ENCODE results near the gene DIP2A. TPM values are rescaled to one million over a fixed set of nuclear protein-coding genes. Genes with fewer than 3 reads are reported as not detected.

The DIP2A gene, protein sequence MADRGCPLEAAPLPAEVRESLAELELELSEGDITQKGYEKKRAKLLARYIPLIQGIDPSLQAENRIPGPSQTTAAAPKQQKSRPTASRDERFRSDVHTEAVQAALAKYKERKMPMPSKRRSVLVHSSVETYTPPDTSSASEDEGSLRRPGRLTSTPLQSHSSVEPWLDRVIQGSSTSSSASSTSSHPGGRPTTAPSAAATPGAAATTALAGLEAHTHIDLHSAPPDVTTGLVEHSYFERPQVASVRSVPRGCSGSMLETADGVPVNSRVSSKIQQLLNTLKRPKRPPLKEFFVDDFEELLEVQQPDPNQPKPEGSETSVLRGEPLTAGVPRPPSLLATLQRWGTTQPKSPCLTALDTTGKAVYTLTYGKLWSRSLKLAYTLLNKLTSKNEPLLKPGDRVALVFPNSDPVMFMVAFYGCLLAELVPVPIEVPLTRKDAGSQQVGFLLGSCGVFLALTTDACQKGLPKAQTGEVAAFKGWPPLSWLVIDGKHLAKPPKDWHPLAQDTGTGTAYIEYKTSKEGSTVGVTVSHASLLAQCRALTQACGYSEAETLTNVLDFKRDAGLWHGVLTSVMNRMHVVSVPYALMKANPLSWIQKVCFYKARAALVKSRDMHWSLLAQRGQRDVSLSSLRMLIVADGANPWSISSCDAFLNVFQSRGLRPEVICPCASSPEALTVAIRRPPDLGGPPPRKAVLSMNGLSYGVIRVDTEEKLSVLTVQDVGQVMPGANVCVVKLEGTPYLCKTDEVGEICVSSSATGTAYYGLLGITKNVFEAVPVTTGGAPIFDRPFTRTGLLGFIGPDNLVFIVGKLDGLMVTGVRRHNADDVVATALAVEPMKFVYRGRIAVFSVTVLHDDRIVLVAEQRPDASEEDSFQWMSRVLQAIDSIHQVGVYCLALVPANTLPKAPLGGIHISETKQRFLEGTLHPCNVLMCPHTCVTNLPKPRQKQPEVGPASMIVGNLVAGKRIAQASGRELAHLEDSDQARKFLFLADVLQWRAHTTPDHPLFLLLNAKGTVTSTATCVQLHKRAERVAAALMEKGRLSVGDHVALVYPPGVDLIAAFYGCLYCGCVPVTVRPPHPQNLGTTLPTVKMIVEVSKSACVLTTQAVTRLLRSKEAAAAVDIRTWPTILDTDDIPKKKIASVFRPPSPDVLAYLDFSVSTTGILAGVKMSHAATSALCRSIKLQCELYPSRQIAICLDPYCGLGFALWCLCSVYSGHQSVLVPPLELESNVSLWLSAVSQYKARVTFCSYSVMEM (N-terminal part only)
- 45.5 TPM for polyA plus RNA-seq (2013, experiment 1 of 4)
- polyA plus RNA-seq (2013, experiment 2 of 4) = 43.2 TPM
- polyA plus RNA-seq (2013, experiment 3 of 4) = 37.3 TPM
- polyA plus RNA-seq (2013, experiment 4 of 4) = 40.6 TPM

DNA sequence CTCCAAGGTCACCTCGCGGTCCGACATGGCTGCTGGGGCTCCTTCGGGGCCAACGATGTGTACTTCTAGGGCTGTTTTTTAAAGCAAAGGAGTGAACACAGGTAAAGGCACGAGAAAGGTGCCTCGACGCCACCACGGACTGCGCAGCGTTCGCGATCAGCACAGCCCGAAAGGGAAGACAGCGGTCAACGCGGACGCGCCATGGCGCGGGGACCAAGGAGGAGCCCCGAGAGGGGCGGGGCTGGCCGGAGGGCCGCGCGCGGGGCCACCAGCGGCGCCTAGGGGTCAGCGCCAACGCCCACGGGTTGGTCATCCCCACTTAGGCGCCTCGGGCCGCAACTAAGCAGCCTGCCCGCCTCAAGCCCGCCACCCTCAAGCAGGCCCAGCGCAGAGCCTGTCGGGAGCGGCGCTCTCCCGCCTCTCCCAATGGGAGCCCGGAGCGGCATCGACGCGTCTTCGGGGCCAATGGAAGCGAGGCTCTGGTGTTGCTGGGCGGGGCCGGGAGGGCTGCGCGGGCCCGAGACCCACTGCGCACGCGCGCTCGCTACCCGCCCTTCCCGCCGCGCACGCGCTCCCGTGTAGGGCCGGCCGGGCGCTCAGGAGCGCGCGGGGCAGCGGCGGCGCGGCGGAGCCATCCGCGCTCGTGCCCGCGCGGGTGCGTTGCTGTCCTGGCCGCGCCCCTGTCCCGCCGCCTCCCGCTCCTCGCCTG, at the start of gene DIP2A:
Gene DIP2A (plus strand): TSS at position 577 of the 709 bp plus-strand sequence. CDS start 241 bp downstream, outside the sequence.
- no peaks in the 10 kb centered on the region for H3K4me1 ChIP-seq (ENCODE audit: control insufficient read depth, insufficient read depth, low read length)
- H3K27me3 ChIP-seq (ENCODE audit: control insufficient read depth, insufficient read depth, low read length, poor library complexity, severe bottlenecking) = no peaks in the 10 kb centered on the region
- 0% methylated on average over 91 of the region's 91 CpGs for WGBS, 2 experiments
- H3K27ac ChIP-seq (ENCODE audit: insufficient read depth, low read depth, low read length, poor library complexity, severe bottlenecking) = peak within 1 kb of the TSS; percentile 79
- H3K36me3 ChIP-seq (ENCODE audit: control insufficient read depth, insufficient read depth, low read length) = no peaks in the 10 kb centered on the region
- H3K4me3 ChIP-seq (ENCODE audit: insufficient read depth, low read depth, low read length) = peak within 1 kb of the TSS; percentile 82
- no peaks in the 10 kb centered on the region for H3K9me3 ChIP-seq (ENCODE audit: control insufficient read depth, low read length)

DNA sequence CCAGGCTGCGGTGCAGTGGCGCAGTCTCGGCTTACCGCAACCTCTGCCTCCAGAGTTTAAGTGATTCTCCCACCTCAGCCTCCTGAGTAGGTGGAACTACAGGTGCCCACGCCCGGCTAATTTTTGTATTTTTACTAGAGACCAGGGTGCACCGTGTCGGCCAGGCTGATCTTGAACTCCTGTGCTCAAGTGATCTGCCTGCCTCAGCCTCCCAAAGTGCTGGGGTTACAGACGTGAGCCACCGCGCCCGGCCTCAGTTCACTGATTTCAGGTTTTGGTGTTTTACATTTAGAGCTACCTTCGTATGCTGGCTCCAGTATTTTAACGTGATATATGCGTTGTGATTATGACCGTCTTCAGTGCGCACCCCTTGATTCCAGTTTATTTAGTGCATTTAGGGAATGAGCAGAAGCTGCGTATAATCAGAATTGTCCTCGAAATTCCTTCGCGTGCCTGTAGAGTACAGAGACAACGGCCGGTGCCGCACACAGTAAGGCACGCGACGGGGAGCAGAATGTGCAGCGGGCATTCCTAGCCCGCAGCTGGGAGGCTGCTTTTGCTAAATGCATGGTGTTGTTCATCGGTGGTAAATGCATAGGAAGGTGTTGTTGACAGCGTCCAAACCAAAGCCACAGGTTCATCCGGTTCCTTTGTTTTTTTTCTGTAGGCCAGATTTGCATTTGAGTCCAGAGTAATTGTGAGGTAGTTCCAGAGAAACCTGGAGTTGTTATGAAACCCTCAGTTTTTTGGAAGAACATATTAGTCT, 48.9 kb upstream of the DIP2A start:
- Histone ChIP-seq H3K27ac (ENCODE audit: insufficient read depth, low read depth, low read length, poor library complexity, severe bottlenecking) (no peak overlapping the region), H3K36me3 (ENCODE audit: control insufficient read depth, insufficient read depth, low read length) (no peaks in the 10 kb centered on the region), H3K4me3 (ENCODE audit: insufficient read depth, low read depth, low read length) (no peak overlapping the region), H3K27me3 (ENCODE audit: control insufficient read depth, insufficient read depth, low read length, poor library complexity, severe bottlenecking) (no peaks in the 10 kb centered on the region), H3K9me3 (ENCODE audit: control insufficient read depth, low read length) (no peaks in the 10 kb centered on the region), H3K4me1 (ENCODE audit: control insufficient read depth, insufficient read depth, low read length) (no peaks in the 10 kb centered on the region)
- 93 to 94% methylated on average over 32 of the region's 32 CpGs for WGBS, 2 experiments

DNA sequence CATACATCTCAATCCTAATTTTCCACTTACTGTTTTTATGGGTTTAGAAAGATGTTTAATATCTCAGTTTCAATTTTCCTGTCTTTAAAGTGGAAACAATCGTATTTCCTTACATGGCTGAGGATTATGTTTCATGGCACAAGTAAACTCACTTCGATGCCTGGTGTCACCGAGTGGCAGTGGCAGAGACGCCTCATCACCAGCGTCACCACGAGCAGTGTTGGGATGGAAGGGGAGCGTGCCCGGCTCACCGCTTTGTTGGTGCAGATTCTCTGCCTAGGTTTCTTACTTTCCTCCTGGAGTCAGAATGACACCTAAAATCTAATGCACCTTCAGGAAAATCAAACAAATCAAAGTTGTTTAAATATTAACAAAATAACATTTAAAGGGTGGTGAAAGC, 48.2 kb upstream of the DIP2A start:
- 95% methylated on average over 9 of the region's 9 CpGs for WGBS, 2 experiments

DNA sequence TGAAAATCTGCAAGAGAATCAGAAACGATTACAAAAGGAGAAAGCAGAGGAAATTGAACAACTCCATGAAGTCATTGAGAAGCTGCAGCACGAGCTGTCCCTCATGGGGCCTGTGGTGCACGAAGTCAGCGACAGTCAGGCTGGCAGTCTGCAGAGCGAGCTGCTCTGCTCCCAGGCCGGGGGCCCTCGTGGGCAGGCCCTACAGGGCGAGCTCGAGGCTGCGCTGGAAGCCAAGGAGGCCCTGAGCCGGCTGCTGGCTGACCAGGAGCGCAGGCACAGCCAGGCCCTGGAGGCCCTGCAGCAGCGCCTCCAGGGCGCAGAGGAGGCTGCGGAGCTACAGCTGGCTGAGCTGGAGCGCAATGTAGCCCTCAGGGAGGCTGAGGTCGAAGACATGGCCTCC, 47.5 kb upstream of the DIP2A start:
- Histone ChIP-seq H3K36me3 (ENCODE audit: control insufficient read depth, insufficient read depth, low read length) (peaks cover under 1% of the 10 kb centered on the region), H3K27ac (ENCODE audit: insufficient read depth, low read depth, low read length, poor library complexity, severe bottlenecking) (no peak overlapping the region), H3K4me1 (ENCODE audit: control insufficient read depth, insufficient read depth, low read length) (no peaks in the 10 kb centered on the region), H3K4me3 (ENCODE audit: insufficient read depth, low read depth, low read length) (no peak overlapping the region), H3K27me3 (ENCODE audit: control insufficient read depth, insufficient read depth, low read length, poor library complexity, severe bottlenecking) (no peaks in the 10 kb centered on the region), H3K9me3 (ENCODE audit: control insufficient read depth, low read length) (no peaks in the 10 kb centered on the region)
- WGBS, 2 experiments = 84 to 86% methylated on average over 17 of the region's 17 CpGs

More for the DNA sequence above, 48.2 kb upstream of the DIP2A start:
- Histone ChIP-seq H3K4me3 (ENCODE audit: insufficient read depth, low read depth, low read length) (no peak overlapping the region), H3K27me3 (ENCODE audit: control insufficient read depth, insufficient read depth, low read length, poor library complexity, severe bottlenecking) (no peaks in the 10 kb centered on the region), H3K27ac (ENCODE audit: insufficient read depth, low read depth, low read length, poor library complexity, severe bottlenecking) (no peak overlapping the region), H3K4me1 (ENCODE audit: control insufficient read depth, insufficient read depth, low read length) (no peaks in the 10 kb centered on the region), H3K36me3 (ENCODE audit: control insufficient read depth, insufficient read depth, low read length) (no peaks in the 10 kb centered on the region), H3K9me3 (ENCODE audit: control insufficient read depth, low read length) (no peaks in the 10 kb centered on the region)

DNA sequence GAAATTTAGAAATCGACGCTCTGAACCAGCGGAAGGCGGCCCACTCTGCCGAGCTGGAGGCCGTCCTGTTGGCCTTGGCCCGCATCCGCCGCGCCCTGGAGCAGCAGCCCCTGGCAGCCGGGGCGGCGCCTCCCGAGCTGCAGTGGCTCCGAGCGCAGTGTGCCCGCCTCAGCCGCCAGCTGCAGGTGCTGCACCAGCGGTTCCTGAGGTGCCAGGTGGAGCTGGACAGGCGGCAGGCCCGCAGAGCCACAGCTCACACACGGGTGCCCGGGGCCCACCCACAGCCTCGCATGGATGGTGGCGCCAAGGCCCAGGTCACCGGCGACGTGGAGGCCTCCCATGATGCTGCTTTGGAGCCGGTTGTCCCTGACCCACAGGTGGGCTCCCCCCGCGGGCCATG, 47.0 kb upstream of the DIP2A start:
- WGBS, 2 experiments = 94 to 95% methylated on average over 31 of the region's 31 CpGs
- no peak overlapping the region for H3K27ac ChIP-seq (ENCODE audit: insufficient read depth, low read depth, low read length, poor library complexity, severe bottlenecking)
- H3K9me3 ChIP-seq (ENCODE audit: control insufficient read depth, low read length) = no peaks in the 10 kb centered on the region
- H3K36me3 ChIP-seq (ENCODE audit: control insufficient read depth, insufficient read depth, low read length) = peaks cover 2% of the 10 kb centered on the region
- no peak overlapping the region for H3K4me3 ChIP-seq (ENCODE audit: insufficient read depth, low read depth, low read length)
- H3K27me3 ChIP-seq (ENCODE audit: control insufficient read depth, insufficient read depth, low read length, poor library complexity, severe bottlenecking) = no peaks in the 10 kb centered on the region
- H3K4me1 ChIP-seq (ENCODE audit: control insufficient read depth, insufficient read depth, low read length) = no peaks in the 10 kb centered on the region

DNA sequence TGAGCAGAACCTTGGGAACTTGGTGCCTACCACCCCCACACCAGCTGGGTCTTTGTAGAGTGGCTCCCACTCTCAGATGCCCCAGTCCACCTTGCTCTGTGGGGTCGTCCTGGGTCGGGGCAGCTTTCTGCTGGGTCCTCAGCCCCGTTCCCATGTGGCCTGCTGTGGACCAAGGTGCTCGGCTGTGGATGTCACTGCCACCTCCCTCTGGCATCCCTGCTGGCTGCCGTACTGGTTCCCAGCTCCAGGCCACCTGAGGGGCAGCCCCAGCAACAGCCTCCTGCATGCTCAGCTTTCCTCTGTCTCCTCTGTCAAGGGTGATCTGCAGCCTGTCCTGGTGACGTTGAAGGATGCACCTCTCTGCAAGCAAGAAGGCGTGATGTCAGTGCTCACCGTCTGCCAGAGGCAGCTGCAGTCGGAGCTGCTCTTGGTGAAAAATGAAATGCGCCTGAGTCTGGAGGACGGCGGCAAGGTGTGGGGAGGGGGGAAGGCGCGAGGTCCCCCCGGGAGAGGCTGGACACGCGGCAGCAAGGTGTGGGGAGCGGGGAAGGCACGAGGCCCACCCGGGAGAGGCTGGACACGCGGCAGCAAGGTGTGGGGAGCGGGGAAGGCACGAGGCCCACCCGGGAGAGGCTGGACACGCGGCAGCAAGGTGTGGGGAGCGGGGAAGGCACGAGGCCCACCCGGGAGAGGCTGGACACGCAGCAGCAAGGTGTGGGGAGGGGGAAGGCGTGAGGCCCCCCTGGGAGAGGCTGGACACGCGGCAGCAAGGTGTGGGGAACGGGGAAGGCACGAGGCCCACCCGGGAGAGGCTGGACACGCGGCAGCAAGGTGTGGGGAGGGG, 45.9 kb upstream of the DIP2A start:
- H3K36me3 ChIP-seq (ENCODE audit: control insufficient read depth, insufficient read depth, low read length) = peaks cover 2% of the 10 kb centered on the region
- H3K4me3 ChIP-seq (ENCODE audit: insufficient read depth, low read depth, low read length) = no peak overlapping the region
- no peak overlapping the region for H3K27ac ChIP-seq (ENCODE audit: insufficient read depth, low read depth, low read length, poor library complexity, severe bottlenecking)
- H3K27me3 ChIP-seq (ENCODE audit: control insufficient read depth, insufficient read depth, low read length, poor library complexity, severe bottlenecking) = no peaks in the 10 kb centered on the region
- no peaks in the 10 kb centered on the region for H3K9me3 ChIP-seq (ENCODE audit: control insufficient read depth, low read length)
- H3K4me1 ChIP-seq (ENCODE audit: control insufficient read depth, insufficient read depth, low read length) = no peaks in the 10 kb centered on the region
- WGBS, 2 experiments = 91 to 92% methylated on average over 35 to 36 of the region's 39 CpGs

DNA sequence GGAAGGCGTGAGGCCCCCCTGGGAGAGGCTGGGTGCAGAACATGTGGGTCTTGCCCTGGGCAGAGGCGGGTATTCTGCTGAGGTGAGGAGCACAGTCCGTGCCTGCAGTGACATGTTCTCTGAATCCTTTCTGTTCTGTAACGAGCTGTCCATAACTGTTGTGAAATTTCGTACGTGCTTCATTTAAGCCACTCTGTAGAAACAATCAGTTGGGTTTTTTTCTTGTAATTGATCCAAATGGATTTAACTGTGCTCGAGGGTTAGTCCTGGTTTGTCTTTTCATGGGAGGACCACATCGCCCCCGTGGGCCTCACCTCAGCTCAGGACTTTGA, 45.4 kb upstream of the DIP2A start:
- 95 to 97% methylated on average over 9 of the region's 9 CpGs for WGBS, 2 experiments
- H3K27ac ChIP-seq (ENCODE audit: insufficient read depth, low read depth, low read length, poor library complexity, severe bottlenecking) = no peak overlapping the region
- H3K27me3 ChIP-seq (ENCODE audit: control insufficient read depth, insufficient read depth, low read length, poor library complexity, severe bottlenecking) = no peaks in the 10 kb centered on the region
- no peaks in the 10 kb centered on the region for H3K9me3 ChIP-seq (ENCODE audit: control insufficient read depth, low read length)
- H3K4me3 ChIP-seq (ENCODE audit: insufficient read depth, low read depth, low read length) = no peak overlapping the region
- H3K4me1 ChIP-seq (ENCODE audit: control insufficient read depth, insufficient read depth, low read length) = no peaks in the 10 kb centered on the region
- peaks cover 4% of the 10 kb centered on the region for H3K36me3 ChIP-seq (ENCODE audit: control insufficient read depth, insufficient read depth, low read length)

DNA sequence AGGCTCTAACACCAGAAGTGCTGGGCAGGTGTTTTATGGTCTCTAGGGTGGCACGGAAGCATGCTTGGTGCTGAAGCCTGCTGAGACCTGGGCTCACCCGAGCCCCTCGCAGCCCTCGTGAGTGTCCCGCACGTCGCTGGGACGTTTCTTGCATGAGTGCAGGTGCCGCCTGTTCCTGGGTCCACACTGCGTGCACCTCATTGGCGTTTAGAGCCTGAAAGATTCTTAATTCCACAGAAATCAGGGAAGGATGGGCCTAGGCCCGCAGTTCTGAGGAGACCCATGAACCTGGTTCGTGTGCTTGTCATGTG, 43.8 kb upstream of the DIP2A start:
- WGBS, 2 experiments = 96% methylated on average over 13 of the region's 13 CpGs
- Histone ChIP-seq H3K36me3 (ENCODE audit: control insufficient read depth, insufficient read depth, low read length) (peaks cover 15% of the 10 kb centered on the region), H3K9me3 (ENCODE audit: control insufficient read depth, low read length) (no peaks in the 10 kb centered on the region), H3K27ac (ENCODE audit: insufficient read depth, low read depth, low read length, poor library complexity, severe bottlenecking) (no peak overlapping the region), H3K4me1 (ENCODE audit: control insufficient read depth, insufficient read depth, low read length) (no peaks in the 10 kb centered on the region), H3K4me3 (ENCODE audit: insufficient read depth, low read depth, low read length) (no peak overlapping the region), H3K27me3 (ENCODE audit: control insufficient read depth, insufficient read depth, low read length, poor library complexity, severe bottlenecking) (no peaks in the 10 kb centered on the region)
